Gastrocnemius medialis (tissue), 4 donors: ENCODE measurements around the gene RUFY1.
A peak's percentile ranks its signal among the peaks of the same experiment; 100 is the strongest.
"Not testable (repeated sequence)": the region's sequence is repeated elsewhere in the genome, so short reads cannot be mapped to it uniquely, and the experiment has no call there.

ENCODE experiments used
- POLR2A ChIP-seq, 2 donors: fragments of 450-650 bp; IDR thresholded peaks; one replicate each; pipeline ENCODE4 v1.6.1; 2017; ENCODE audit warnings: antibody characterized with exemption in 2 of 2, mild to moderate bottlenecking in 2 of 2, moderate library complexity in 2 of 2
- TF ChIP-seq, protein P1 (sequence below), 5 experiments: fragments of 450-650 bp in 3 of 5; fragments of 200-600 bp in 2 of 5; sonication (generic) in 2 of 5; IDR thresholded peaks in 4 of 5; conservative IDR thresholded peaks in 1 of 5; 1 replicate in 4 of 5; 2 replicates in 1 of 5; pipeline ENCODE4 v1.5.1; 2016 to 2019; ENCODE audit warnings: antibody characterized with exemption in 5 of 5, mild to moderate bottlenecking in 3 of 5, moderate library complexity in 3 of 5

DNA sequence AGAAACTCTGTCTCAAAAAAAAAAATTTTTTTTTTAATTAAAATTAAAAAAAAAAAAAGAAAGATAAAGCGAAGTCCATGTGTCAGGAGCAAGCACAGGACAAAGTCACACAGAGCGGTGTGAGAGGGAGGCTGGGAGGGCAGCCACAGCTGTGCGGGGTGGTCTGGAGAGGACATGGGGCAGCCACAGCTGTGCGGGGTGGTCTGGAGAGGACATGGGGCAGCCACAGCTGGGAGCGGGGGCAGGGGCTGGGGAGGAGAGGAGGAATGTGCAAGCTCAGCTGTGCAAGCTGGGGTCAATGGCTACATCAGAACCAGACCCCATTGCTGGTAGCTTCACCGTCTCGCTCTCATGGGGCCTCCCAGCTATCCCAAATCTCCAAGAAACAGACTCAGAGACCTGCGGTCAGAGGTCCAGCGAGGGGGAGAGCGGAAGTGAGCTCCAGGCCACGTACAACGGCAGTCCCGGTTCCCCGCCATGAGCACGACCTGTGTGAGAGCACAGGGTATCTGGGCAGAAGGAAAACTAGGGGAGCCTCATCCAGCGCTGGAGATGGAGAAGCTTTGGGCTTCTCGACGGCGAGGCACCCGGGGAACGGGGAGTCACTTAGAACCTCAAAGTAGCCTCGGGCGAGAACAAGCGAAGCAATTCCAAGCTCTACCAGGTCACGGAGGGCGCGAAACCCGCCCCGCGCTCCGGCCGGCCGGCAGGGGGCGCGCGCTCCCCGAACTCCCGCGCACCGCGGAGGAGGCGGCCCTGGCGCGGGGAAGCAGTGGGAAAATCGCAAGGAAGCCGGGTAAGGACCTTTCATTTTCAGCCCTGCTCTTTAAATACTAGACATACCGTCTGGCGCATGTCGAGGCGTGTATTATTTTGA, 107.2 kb downstream of the RUFY1 start:
- TF ChIP-seq, protein P1, sequence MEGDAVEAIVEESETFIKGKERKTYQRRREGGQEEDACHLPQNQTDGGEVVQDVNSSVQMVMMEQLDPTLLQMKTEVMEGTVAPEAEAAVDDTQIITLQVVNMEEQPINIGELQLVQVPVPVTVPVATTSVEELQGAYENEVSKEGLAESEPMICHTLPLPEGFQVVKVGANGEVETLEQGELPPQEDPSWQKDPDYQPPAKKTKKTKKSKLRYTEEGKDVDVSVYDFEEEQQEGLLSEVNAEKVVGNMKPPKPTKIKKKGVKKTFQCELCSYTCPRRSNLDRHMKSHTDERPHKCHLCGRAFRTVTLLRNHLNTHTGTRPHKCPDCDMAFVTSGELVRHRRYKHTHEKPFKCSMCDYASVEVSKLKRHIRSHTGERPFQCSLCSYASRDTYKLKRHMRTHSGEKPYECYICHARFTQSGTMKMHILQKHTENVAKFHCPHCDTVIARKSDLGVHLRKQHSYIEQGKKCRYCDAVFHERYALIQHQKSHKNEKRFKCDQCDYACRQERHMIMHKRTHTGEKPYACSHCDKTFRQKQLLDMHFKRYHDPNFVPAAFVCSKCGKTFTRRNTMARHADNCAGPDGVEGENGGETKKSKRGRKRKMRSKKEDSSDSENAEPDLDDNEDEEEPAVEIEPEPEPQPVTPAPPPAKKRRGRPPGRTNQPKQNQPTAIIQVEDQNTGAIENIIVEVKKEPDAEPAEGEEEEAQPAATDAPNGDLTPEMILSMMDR (IDR thresholded peaks at IDR 0.05 in 4 of 5, conservative IDR thresholded peaks at IDR 0.05 in 1 of 5) = peak in 1 of 5 experiments; percentile 11
- not testable (repeated sequence) for TF ChIP-seq POLR2A (IDR thresholded peaks at IDR 0.05)
